Effector memory CD8-positive, alpha-beta T cell (primary cell): ENCODE data around the gene SCN8A.

ENCODE experiments used
- ATAC-seq: fragments of 150-1000 bp; cut with Tn5 transposase; replicated peaks from 2 replicates; pipeline ENCODE4 v1.10.0; 2021; ENCODE audit warnings: mild to moderate bottlenecking, moderate library complexity
- DNase-seq, 3 experiments: peaks; one replicate each; pipeline ENCODE4 v3.0.0; 2021
- H3K27ac Mint-ChIP-seq, 2 donors: one replicate each; pipeline ENCODE4 v1.8.0; 2022; ENCODE audit warnings: mild to moderate bottlenecking in 2 of 2, mixed read lengths in 2 of 2, moderate library complexity in 2 of 2
- H3K27me3 Mint-ChIP-seq, 2 donors: one replicate each; pipeline ENCODE4 v1.8.0; 2022; ENCODE audit warnings: mixed read lengths in 2 of 2
- H3K36me3 Mint-ChIP-seq: one replicate; pipeline ENCODE4 v1.8.0; 2022; ENCODE audit warnings: mild to moderate bottlenecking, moderate library complexity, mixed read lengths; ENCODE audit not compliant: insufficient read depth
- H3K4me1 Mint-ChIP-seq, 2 donors: one replicate each; pipeline ENCODE4 v1.8.0; 2022; ENCODE audit warnings: low read depth in 2 of 2, mixed read lengths in 2 of 2
- H3K4me3 Mint-ChIP-seq, 2 donors: one replicate each; pipeline ENCODE4 v1.8.0; 2022; ENCODE audit warnings: mild to moderate bottlenecking in 2 of 2, mixed read lengths in 2 of 2, moderate library complexity in 2 of 2
- H3K9me3 Mint-ChIP-seq, 2 donors: one replicate each; pipeline ENCODE4 v1.8.0; 2022; ENCODE audit warnings: mixed read lengths in 2 of 2

Gene SCN8A

DNA sequence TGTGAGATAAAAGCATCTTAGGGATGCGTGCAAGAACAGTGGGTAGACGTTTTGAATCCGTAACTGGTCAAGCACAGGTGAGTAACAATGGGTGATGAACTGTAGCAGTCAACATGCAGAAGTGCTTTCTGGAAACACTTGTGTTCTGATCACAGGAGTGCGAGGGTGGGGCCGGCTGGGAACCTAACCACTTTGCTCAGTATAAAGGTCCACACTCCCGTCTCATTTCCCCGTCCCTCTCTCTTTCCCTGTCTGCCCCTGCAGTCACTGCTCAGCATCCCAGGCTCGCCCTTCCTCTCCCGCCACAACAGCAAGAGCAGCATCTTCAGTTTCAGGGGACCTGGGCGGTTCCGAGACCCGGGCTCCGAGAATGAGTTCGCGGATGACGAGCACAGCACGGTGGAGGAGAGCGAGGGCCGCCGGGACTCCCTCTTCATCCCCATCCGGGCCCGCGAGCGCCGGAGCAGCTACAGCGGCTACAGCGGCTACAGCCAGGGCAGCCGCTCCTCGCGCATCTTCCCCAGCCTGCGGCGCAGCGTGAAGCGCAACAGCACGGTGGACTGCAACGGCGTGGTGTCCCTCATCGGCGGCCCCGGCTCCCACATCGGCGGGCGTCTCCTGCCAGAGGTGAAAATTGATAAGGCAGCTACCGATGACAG lies 130.4 kb downstream of the SCN8A start:
- no peaks in the 10 kb centered on the region for H3K4me1 Mint-ChIP-seq
- H3K27me3 Mint-ChIP-seq, result peaks cover 29 to 42% of the 10 kb centered on the region in 2 donors
- DNase-seq (peak in 2 of 3 experiments; percentile 6), ATAC-seq (peak; percentile 71)
- no peaks in the 10 kb centered on the region for H3K9me3 Mint-ChIP-seq
- H3K36me3 Mint-ChIP-seq, result no peaks in the 10 kb centered on the region
- H3K4me3 Mint-ChIP-seq, result peak overlapping the region; percentile 10 to 28
- no peak overlapping the region for H3K27ac Mint-ChIP-seq

DNA sequence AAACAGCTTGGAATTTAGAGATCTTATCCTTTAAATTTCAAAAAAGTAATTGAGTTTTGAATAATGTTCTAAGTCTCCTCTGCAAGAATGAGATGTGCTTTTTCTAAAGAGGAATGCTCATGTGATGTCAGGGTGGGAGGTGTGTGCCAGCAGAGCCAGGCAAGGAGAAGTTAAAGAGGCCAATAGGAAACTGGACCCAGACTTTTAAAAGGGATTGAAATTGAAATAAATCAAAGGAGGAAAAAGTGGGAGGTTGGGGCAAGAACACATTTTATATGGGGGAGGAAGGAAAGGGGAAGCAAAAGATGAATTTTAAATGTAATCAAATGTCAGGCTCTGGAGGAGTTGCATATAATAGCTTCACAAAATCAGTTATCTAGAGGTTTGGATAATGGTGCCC lies 131.4 kb downstream of the SCN8A start:
- no peaks in the 10 kb centered on the region for H3K36me3 Mint-ChIP-seq
- DNase-seq (no peak), ATAC-seq (no peak)
- peaks cover 21 to 38% of the 10 kb centered on the region in 2 donors for H3K27me3 Mint-ChIP-seq
- H3K4me3 Mint-ChIP-seq, result peak overlapping the region; percentile 5 to 10
- no peaks in the 10 kb centered on the region for H3K9me3 Mint-ChIP-seq
- H3K4me1 Mint-ChIP-seq, result no peaks in the 10 kb centered on the region
- no peak overlapping the region for H3K27ac Mint-ChIP-seq

DNA sequence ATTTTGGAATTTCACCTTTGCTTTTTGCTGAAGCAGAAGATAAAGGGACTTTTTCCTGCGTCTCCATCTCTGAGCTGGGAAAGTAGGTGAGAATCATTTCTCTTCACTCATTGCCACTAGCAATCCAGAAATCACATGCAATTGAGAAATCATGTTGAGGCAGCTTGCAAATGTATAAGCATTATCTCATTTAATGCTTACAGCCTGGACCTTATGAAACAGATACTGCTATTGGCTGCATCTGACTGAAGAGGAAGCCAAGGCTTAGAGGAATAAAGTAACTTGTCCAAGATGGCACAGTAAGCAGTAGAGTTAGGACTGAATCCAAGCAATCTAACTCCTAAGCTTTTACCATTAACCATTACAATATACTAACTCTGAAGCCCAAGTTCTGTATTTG lies 135.1 kb downstream of the SCN8A start:
- Mint-ChIP-seq H3K36me3 (no peaks in the 10 kb centered on the region), H3K4me1 (no peaks in the 10 kb centered on the region)

DNA sequence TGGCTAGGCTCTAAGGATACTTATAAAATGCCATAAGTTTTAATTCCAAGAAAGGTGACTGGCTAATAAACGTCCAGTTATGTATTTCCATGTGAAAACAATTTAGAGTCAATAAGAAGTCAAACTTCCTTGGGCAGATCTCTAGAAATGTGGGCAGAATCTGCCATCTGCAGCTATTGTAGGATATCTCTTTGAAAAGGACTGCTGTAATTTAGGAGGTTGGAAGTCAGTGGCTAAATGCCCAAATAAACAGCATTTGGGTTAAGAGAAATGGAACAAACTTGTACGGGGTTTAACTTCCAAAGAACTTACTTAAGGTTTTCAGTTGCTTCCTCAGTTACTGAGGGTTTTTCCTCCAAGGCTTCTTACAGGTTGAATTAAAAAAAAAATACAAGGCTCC lies 135.9 kb downstream of the SCN8A start:
- Mint-ChIP-seq H3K9me3 (no peaks in the 10 kb centered on the region), H3K27me3 (peaks cover 7 to 59% of the 10 kb centered on the region in 2 donors), H3K4me3 (no peak overlapping the region), H3K36me3 (no peaks in the 10 kb centered on the region), H3K27ac (no peak overlapping the region), H3K4me1 (no peaks in the 10 kb centered on the region)
- ATAC-seq (no peak), DNase-seq (no peak)

More for the DNA sequence above, 135.1 kb downstream of the SCN8A start:
- Mint-ChIP-seq H3K9me3 (no peaks in the 10 kb centered on the region), H3K27me3 (peaks cover 15 to 59% of the 10 kb centered on the region in 2 donors), H3K27ac (no peak overlapping the region), H3K4me3 (no peak overlapping the region)
- ATAC-seq, result no peak
- DNase-seq, result no peak

DNA sequence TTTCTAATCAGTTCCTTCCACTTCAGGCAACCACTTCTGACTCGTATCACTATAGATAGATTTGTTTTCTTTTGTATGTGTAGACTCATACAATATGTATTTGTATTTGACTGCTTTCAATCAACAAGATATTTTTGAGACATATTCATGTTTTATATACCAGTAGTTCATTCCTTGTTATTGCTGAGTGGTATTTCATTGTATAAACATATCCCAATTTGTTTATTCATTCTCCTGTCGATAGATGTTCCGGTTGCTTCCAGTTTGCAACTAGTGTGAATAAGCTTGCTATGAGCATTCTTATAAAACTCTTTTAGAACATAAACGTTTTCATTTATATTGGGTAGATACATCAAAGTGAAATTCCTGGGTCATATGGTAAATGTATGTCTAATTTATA lies 138.3 kb downstream of the SCN8A start:
- Mint-ChIP-seq H3K27ac (no peak overlapping the region), H3K27me3 (peaks cover 19 to 61% of the 10 kb centered on the region in 2 donors), H3K36me3 (no peaks in the 10 kb centered on the region), H3K4me1 (no peaks in the 10 kb centered on the region), H3K4me3 (no peak overlapping the region), H3K9me3 (peaks cover 1 to 8% of the 10 kb centered on the region in 2 donors)
- DNase-seq (no peak), ATAC-seq (no peak)

DNA sequence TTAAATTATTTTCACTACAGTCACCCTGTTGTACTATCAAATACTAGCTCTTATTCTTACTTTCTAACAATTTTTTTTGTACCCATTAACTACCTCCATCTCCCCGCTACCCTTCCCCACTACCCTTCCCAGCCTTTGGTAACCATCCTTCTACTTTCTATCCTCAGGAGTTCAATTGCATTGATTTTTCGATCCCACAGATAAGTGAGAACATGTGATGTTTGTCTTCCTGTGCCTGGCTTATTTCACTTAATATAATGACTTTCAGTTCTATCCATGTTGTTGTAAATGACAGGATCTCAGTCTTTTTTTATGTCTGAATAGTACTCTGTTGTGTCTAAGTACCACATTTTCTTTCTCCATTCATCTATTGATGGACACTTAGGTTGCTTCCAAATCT lies 139.7 kb downstream of the SCN8A start:
- ATAC-seq, result no peak
- peaks cover 1 to 8% of the 10 kb centered on the region in 2 donors for H3K9me3 Mint-ChIP-seq
- no peak overlapping the region for H3K4me3 Mint-ChIP-seq
- no peak for DNase-seq
- H3K36me3 Mint-ChIP-seq, result no peaks in the 10 kb centered on the region
- H3K27ac Mint-ChIP-seq, result no peak overlapping the region
- peaks cover 30 to 75% of the 10 kb centered on the region in 2 donors for H3K27me3 Mint-ChIP-seq
- H3K4me1 Mint-ChIP-seq, result no peaks in the 10 kb centered on the region

DNA sequence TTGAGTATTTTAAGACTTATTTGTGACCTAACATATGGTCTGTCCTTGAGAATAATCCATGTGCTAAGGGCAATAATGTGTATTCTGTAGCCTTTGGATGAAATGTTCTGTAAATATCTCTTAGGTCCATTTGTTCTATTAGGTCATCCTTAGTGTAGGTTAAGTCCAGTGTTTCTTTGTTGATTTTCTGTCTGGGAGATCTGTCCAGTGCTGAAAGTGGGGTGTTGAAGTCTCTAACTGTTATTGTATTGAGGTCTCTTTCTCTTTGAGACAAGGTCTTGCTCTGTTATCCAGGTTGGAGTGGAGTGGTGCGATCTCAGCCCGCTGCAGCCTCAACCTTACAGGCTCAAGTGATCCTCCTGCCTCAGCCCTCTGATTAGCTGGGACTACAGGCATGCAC lies 149.5 kb downstream of the SCN8A start:
- Mint-ChIP-seq H3K4me3 (no peak overlapping the region), H3K27ac (no peak overlapping the region), H3K36me3 (no peaks in the 10 kb centered on the region), H3K4me1 (no peaks in the 10 kb centered on the region), H3K9me3 (peaks cover 2 to 8% of the 10 kb centered on the region in 2 donors), H3K27me3 (peaks cover 27 to 65% of the 10 kb centered on the region in 2 donors)
- ATAC-seq (no peak), DNase-seq (no peak)

DNA sequence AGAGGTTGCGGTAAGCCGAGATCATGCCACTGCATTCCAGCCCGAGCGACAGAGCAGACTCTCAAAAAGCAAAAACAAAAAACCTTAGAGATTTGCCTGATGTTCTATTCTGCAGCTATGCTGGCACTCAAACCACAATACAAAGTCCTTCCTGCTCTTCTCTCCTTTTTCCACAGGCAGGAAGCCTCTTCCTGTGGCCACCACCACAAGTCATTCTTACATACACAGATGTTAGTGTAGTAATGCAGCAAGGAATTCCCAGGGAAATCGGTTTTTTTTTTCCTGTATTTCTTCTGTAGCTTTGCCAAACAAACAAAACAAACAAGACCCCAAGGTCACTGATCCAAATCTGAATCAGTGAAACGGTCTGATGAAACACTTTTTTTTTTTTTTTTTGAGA lies 153.2 kb downstream of the SCN8A start:
- Mint-ChIP-seq H3K27me3 (peaks cover 14 to 45% of the 10 kb centered on the region in 2 donors), H3K4me3 (no peak overlapping the region), H3K9me3 (peaks cover 2 to 8% of the 10 kb centered on the region in 2 donors), H3K36me3 (no peaks in the 10 kb centered on the region), H3K27ac (no peak overlapping the region), H3K4me1 (no peaks in the 10 kb centered on the region)
- ATAC-seq (no peak), DNase-seq (no peak)

DNA sequence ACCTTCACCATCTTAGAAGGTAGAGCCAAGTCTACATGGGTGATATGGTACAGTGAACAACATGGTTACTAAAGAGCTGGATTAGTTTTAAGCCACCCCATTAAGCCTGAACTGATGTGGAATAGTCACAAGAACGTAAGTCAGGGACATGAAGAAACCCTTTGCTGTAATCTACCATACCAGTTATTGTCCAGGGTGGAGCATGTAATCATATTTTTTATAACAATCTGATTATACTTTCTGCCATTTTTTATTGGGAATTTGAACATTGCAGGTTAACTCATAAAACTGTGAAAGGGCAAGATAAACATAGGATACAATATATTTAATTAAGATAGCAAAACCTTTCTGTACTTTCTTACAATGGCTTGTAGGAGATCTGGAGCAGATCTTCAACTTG lies 153.9 kb downstream of the SCN8A start:
- Mint-ChIP-seq H3K9me3 (peaks cover 2 to 8% of the 10 kb centered on the region in 2 donors), H3K36me3 (no peaks in the 10 kb centered on the region), H3K27ac (no peak overlapping the region), H3K4me3 (no peak overlapping the region), H3K27me3 (peaks cover 14 to 39% of the 10 kb centered on the region in 2 donors), H3K4me1 (no peaks in the 10 kb centered on the region)
- ATAC-seq, result no peak
- DNase-seq, result no peak

DNA sequence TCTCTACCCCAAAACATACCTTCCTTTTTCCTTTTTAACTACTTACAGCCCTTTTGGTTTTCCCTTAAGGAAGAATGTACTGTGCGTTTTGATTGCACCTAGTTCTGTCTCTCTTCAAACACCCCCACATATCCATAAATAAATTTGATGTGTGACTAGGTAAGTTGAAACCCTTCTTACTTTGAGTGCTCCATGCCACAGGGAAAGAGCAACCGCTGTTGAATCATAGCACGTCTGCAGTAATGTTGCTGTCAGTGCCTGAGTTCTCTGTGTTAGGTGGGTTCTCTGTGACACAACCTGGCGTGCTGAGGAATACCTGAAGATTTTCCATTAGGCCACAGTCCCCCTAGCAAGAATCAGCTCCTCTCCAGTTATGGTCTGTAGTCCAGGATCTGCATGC lies 155.4 kb downstream of the SCN8A start:
- Mint-ChIP-seq H3K4me3 (no peak overlapping the region), H3K4me1 (no peaks in the 10 kb centered on the region), H3K9me3 (peaks cover 0 to 1% of the 10 kb centered on the region in 2 donors), H3K27me3 (peaks cover 14 to 28% of the 10 kb centered on the region in 2 donors), H3K27ac (no peak overlapping the region), H3K36me3 (no peaks in the 10 kb centered on the region)
- ATAC-seq (no peak), DNase-seq (no peak)

DNA sequence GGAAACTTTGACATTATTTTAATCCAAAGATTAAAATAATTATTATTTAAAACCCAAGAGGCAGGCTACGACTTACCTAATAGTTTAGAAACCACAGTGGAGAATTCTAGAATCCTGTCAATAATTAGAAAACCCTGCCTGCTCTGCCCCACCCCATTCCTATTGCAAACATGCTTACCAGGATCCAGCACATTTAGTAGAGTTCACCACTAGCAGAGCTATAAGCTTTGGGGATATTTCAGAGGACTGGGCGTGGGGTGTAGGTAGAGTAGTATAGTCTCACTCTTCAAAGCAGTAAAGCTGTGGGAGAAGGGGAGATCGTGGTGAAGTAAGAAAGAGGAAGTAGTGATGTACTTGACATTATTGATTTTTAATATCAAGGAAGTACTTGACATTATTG lies 157.2 kb downstream of the SCN8A start:
- DNase-seq (no peak), ATAC-seq (no peak)
- H3K9me3 Mint-ChIP-seq, result no peaks in the 10 kb centered on the region
- H3K36me3 Mint-ChIP-seq, result no peaks in the 10 kb centered on the region
- H3K27me3 Mint-ChIP-seq, result peaks cover under 1 to 28% of the 10 kb centered on the region in 2 donors
- no peak overlapping the region for H3K4me3 Mint-ChIP-seq
- H3K27ac Mint-ChIP-seq, result no peak overlapping the region
- H3K4me1 Mint-ChIP-seq, result no peaks in the 10 kb centered on the region

DNA sequence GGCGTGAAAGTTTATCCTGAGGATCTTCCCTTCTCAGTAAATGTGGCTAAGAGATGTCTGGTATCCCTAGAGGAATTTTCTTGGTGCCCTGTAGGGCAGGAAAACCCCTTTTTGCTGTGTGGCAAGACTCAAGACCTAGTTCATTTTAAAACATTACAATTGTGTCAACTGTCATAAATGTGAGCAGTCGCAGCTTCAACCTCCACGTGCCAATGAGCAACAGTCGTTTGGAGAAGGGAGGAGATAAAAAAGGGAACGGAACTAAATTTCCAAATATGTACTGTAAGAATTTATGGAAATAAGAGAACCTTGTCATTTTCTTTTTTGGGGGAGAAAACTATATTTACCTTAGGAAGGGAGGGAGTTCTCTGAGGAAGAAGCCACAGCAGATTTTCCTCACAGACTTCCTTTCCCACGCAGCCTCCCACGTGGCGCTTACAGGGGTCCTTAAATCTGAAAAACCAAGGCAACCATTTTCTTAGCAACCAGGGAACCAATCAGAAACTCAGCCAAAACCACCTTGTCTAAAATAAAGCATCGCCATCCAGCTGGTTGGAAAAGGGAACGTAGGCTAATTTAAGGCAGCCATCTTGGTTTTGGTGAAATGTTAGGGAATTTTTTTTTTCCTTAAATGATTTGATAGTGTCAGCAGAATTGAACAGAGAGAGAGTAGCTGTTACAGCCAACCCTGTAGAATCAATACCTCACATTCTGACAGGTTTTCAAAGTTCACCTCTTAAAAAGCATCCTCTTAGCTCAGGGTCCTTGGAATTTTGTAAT lies 158.4 kb downstream of the SCN8A start:
- ATAC-seq, result no peak
- Mint-ChIP-seq H3K4me3 (no peak overlapping the region), H3K36me3 (no peaks in the 10 kb centered on the region), H3K27ac (no peak overlapping the region), H3K4me1 (no peaks in the 10 kb centered on the region), H3K27me3 (peaks cover 0 to 21% of the 10 kb centered on the region in 2 donors), H3K9me3 (no peaks in the 10 kb centered on the region)
- DNase-seq, result no peak

DNA sequence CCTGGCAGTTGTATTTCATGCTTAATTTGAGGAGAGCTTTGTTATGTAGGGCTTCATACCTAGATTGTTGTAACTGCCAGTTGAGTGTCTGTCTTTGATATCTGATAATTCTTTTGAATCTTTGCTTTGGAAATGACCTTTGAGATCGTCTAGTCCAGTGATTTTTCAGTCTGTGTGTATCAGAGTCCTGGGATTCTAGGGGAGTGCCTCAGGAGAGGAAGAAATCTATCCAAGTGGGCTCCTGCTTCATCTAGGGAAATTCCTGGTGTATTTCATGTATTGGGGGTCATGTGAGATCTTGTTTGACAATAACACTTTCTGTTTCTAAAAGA lies 158.9 kb downstream of the SCN8A start:
- Mint-ChIP-seq H3K27me3 (peaks cover 0 to 16% of the 10 kb centered on the region in 2 donors), H3K27ac (no peak overlapping the region), H3K36me3 (no peaks in the 10 kb centered on the region)

DNA sequence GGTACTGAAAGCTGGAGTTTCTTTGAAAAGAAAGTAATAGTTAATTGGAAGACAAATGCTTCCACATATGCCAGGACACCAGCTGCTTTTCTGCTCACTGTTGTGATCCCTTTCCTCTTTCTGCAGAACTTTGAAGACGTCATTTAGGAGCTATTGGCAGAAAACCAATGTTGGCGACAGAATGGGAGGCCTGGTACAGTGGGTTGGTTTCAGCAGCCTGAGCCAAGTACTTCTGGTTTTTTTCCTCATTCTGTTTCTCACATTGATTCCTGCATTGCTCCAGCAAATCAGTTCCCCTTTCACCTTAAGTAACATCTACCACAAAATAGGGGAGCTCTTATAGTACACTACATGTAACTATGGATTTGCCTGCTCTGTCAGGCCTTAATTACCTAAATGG lies 160.6 kb downstream of the SCN8A start:
- H3K9me3 Mint-ChIP-seq, result no peaks in the 10 kb centered on the region
- no peaks in the 10 kb centered on the region for H3K36me3 Mint-ChIP-seq
- no peak for ATAC-seq
- H3K27me3 Mint-ChIP-seq, result peaks cover 0 to 29% of the 10 kb centered on the region in 2 donors
- no peak for DNase-seq
- no peak overlapping the region for H3K27ac Mint-ChIP-seq
- no peak overlapping the region for H3K4me3 Mint-ChIP-seq
- H3K4me1 Mint-ChIP-seq, result no peaks in the 10 kb centered on the region

More for the DNA sequence above, 158.9 kb downstream of the SCN8A start:
- no peaks in the 10 kb centered on the region for H3K4me1 Mint-ChIP-seq
- DNase-seq, result no peak
- H3K9me3 Mint-ChIP-seq, result no peaks in the 10 kb centered on the region
- no peak for ATAC-seq
- no peak overlapping the region for H3K4me3 Mint-ChIP-seq
